Stimulated activated CD4-positive, alpha-beta T cell treated with anti-CD3 and anti-CD28 coated beads, TNF-alpha, amount 100 ng/mL, for 4 hours (primary cell): ENCODE results near the gene EXOC1.

Experiments used
- DNase-seq, 3 experiments: peaks; one replicate each; pipeline ENCODE4 v3.0.0-alpha.2; 2020; ENCODE audit warnings: low read depth in 3 of 3

Gene EXOC1

DNA sequence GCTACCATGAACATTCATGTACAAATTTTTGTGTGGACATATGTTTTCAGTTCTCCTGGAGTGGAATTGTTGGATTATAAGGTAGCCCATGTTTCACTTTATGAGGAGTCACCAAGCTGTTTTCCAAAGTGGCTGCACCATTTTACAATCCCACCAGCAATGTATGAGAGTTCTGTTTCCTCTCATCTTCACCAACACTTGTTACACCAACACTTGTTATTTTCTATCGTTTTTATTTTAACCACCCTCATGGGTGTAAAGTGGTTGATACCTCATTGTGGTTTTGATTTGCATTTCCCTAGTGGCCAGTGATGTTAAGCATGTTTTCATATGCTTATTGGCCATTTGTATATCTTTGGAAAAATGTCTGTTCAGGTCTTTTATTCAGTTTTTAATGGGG is 4.1 kb downstream of the EXOC1 start:
- DNase-seq, result no peak

DNA sequence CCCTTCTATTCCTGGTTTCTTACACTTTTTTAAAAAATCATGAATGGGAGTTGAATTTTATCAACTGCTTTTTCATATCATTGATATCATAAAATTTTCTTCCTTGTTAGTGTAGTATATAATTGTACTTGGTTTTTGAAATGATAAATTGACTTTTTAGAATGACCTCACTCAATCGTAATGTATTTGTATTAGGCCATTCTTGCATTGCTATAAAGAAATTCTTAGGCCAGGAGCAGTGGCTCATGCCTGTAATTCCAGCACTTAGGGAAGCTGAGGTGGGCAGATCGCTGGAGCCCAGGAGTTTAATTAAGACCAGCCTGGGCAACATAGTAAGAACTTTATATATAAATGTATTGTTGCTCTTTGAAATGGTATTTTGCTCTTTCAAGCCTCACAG is 6.3 kb downstream of the EXOC1 start:
- no peak for DNase-seq

DNA sequence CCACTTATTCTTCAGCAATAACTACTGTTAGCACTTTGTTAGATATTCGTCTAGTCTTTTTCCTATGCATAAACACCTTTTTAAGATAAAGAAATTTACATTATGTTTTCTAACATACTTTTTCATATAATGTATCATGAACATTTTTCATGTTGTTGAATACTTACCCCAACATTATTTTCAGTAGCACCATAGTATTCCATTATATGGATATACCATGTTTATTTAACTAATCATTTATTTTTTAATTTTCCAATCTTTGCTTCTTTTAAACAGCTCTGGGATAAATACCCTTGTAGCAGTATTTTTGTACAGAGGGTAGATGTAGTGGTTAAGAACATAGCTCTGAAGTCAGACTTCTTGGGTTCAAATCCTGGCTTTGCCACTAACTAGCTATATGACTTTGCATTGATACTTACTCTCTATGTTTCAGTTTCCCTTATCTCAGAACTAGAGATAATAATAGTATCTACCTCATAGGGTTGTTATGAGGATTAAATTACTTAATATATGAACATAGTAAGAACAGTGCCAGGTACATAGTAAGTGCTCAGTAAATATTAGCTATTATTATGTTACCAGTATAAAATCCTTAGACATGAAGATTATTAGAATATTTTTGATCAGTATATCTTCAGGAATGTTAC is 11.3 kb downstream of the EXOC1 start:
- no peak for DNase-seq

DNA sequence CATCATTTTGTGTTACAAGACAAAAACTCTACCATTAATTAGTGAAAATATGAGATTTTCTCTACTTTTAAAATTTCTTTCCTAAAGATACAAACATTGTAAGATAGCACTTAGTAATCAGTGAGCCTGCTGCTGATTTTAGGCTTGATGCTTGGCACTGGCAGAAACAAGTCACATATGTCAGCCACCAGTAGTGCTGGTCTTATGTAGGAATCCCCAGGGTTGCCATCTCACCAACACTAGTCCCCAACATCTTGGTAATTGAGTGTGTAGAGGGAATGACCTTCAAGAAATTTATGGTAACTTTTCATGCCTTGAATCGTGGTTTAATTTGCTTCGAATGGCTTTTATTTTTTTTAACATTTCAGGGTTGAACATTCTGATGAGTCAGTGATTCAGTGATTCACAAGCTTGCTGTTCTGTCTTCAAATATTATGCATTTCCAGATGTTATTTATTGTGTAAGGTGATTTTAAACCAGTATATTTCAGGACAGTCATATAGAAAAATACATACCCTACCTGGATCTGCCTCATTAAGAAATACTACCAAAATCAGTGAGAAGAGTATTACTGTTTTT is 11.9 kb downstream of the EXOC1 start:
- no peak for DNase-seq

DNA sequence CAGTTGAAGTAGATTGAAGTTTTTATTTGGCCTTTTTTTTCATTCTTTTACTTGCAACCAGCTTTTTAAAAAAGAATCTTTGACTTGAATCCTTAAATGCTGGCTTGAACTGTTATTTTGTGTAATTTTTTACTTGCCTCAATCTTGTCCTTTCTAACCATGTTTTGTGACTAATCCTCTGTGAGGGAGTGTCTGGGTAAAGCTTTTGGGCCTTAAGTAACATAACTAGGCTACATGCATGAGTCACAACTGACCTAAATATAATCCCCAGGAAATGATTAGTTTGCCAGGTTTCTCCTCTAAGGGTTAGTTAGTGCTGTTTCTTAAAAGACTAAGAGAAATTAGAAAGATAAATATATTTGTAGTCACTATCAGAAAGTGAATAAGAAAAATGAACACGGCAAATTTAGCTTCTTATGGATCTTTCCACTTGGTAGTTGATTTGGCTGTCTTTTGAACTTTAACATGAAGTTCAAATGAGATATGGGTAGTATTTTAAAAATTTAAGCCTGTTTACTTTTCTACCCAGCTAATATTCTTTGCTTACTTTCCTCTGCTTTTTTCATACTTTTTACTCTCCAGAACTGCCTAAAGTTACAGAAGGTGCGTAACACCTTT is 13.0 kb downstream of the EXOC1 start:
- DNase-seq, result no peak

DNA sequence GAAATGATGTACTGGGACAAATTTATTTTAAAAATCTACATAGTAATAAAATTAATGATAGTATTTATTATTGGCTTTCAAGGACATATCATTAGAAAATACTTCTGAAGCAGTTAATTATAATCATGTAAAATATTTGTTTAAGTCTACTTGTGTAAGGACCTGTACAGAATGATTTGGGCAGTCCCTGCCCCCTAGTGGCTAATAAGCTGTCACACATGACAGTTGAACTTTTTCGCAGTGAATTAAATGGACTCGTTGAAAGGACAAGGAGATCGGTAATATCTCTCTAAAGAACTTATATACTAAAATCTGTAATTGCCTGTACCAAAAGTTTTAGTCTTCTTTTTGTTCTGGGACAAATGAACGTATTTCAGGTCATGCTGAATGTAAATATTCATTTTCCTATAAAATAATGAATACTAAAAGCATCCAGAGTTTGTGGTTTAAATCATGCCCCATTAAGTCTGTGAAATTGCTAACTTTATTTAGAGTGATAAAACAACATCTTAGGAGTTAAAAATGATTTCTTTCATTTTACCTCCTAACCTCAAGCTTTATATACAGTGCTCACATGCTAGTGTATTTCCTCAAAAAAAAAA is 13.6 kb downstream of the EXOC1 start:
- DNase-seq, result no peak

DNA sequence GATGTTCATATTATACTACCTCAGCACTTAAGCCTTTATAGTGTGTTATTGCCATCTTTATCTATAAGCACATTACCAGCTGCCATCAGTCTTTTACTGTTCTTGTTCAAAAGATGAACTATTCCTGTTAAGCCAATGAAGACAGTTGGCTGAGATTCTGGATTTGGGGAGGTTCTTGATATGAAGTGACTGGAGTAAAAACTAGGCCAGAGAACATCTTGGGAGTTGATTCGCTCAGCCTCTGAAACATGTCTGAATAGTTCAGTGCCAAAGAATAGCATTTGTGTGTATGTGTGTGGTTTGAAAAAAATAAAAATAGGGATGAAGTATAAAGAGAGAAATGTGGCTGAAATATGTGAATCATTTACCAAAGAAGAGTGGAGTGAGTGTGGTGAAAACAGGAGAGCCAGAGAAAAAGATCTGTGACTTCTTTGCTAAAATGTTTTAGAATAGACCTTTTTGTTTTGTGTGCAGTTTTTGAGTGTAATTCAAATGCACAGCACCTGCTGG is 15.2 kb downstream of the EXOC1 start:
- no peak for DNase-seq

DNA sequence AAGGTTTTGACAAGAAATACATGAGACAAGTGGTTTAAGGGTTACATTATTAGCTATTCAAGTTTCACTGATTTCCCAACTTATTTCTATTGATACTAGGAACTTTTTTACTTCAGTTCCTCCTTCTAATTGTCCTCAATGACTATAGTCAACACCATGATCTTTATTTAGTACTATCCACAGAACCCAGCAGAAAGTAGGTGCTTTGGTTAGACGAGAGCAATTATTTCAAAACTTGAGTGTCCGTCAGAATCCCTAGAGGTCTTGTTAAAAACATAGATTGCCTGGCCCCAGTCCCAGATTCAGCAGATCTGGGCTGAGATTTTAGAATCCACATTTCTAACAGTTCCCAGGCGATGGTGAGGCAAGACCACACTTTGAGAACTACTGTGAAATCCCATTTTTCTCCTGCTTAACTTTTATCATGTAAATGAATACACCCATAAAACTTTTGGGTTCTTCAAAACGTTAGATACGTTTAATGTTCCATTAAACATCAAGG is 17.9 kb downstream of the EXOC1 start:
- DNase-seq, result no peak

DNA sequence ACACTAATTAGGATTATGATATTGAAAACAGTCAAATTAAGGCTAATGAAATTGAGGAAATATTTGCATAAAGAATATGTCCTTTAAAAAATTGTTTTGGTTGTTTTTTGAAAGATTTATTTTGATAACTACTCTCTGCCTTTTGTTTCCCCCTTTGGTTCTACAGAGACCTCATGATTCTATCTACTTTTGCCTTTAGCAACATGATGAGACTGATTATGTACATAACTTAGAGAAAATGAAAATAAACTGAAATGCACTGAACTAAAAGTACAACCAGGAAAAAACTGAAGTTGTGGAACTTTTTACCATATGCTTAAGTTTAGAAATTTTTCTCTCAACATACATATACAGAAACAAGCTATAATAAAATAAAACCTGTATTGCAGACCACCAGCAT is 21.4 kb downstream of the EXOC1 start:
- no peak for DNase-seq

DNA sequence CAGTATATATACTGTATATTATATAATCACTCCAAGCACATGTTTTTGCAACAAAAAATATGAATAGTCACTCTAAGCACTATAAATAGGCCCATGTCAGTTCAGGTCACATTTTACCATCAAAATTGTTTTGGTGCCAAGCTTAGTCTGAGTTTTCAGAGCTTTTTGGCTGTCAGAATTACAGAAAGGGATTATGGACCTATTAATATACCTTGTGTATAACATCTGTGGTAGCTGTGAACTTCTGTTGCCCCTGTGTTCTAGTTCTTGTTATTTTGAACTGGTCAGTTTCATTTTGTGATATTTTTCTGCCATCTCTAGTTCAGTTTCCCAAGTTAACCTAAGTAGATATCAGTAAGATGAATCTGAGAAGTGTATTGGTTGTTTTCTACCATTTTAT is 22.9 kb downstream of the EXOC1 start:
- no peak for DNase-seq

DNA sequence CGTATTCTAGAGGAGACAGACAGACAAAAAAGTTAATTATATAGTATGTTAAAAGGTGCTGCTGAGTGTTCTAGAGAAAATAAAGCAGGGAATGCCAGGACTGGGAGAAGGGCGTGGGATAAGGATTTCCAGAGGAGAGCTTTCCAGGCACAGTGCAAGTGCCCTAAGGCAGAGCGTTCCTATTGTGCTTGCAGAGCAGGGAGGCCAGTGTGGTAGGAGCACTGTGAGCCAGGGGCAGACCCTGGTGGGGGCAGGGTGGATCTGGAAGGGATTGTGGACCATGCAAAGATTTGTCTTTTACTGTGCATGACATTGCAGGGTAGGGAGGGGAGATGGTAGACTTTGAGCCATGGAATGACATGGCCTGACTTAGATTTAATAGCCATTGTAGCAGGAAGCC is 25.8 kb downstream of the EXOC1 start:
- no peak for DNase-seq

DNA sequence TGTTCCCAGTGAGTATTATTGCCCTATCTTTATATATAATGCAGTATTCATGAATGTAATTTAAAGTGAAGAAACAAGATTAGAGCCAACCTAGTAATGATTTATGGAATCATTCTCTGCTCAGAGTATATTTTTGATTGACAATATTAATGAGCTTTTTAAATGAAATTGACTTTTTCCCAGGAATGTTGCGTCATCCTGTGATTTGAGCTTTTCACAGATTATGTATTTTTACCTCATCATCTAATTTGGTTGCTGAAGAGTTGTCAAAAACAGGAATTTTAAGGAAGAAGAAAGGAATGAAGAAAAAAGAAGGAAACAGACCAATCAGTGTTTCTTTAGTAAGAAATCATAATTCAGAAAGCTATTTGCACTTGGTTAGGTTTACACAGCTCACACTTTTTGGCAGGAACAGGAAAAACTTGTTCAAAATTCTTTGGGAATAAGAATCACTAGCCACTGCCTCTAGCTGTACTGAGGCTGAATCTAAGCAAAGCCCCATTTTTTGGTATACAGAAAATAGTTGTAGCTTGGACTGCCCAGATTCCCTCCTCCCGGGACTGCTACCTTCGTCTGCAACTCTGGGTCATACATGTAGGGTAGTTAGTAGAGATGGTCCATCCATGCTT is 27.3 kb downstream of the EXOC1 start:
- no peak for DNase-seq

DNA sequence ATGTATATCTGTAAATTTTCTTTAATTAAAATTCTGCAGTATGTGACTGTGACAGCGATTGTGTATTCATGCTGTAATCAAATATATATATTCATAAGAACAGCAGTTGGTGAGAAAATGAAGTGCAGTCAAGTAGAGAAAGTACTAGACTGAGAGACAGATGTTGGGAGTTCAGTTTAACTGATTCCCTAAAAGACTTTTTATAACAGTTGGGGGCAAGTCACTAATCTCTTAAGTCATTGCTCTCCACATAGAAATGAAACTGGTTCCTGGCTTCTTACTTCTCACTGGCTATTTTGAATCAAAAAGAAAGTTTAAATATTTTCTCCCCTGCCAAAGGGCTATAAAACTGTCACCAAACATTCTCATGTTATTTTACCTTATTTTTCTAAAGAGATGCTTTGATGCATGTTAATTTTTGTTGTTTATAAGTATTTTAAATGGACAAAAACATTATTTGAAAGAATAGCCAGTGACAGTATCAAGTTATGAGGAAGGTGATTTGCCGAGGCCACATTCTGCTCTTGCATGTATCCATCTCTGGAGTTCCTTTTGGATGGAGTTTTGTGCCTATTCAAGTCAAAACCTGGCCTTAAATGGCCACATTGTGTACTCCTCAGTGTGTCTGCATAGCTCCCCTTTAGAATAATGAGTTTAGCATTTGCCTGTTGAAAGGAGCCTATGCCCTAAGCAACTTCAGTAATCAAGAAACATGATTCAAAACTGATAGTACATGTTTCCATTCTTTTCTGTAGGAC is 30.8 kb downstream of the EXOC1 start:
- no peak for DNase-seq

DNA sequence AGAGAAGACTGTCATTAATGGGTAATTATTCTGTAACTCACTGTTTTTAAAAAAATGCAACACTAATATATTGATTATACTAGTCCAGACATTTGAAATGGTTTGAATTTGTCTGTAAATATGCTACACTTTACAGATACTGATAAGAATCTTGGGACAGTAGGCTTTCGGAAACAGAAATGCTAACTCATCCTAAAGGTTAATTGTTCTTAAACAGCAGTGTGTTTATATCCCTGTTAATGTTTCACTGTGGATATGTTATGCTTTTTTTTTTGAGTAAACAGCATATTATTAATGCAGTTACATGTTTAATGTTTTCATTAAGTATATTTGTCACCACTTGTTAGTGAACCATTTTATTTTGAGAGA is 31.4 kb downstream of the EXOC1 start:
- DNase-seq, result no peak

DNA sequence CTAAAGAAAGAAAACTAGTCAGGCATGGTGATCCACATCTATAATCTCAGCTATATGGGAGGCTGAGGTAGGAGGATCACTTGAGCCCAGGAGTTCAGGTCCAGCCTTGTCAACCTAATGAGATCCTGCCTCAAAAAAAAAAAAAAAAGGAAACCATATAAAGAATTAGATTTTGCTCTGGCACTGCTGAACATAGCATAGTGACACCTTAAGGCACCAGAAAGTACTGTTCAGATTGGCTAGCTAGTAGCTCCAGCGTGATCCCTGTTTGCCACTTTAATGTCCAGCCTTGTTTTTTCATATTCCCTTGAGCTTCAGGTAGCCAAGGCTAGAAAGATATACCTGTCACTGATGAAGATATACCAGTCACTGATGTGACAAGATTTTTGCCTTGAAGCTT is 34.1 kb downstream of the EXOC1 start:
- no peak for DNase-seq

DNA sequence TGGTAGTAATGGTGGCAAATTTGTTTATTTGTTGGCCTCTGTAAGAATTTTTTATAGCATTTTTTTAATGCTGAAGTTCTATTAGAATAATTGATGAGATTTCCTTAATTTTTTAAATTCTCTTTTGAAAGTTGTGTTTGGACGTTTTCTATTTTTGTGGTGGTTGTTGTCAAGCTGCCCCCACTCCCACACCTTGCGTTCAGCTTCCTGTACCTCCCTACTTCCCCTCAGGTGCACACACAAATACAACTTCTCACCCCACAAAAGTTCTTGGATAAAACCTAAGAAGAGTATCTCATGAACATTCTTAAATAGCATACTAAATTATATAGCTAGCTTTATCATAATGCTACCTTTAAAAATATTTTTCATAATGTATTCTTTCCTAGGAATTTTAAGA is 38.7 kb downstream of the EXOC1 start:
- DNase-seq, result no peak

DNA sequence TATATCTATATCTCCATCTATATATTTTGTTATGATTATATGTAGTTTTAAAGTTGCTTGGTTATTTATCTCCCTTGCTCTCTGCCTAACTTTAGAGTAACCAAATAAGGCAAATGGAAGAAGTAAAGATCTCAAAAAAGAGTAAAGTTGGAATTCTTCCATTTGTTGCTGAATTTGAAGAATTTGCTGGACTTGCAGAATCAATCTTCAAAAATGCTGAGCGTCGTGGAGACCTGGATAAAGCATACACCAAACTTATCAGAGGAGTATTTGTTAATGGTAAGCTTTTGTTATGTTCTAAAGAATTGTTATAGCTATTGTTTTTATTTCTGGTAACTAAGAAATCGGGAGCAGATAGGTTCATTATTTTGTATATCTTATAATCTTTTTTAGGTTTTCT is 43.2 kb downstream of the EXOC1 start:
- DNase-seq, result no peak

DNA sequence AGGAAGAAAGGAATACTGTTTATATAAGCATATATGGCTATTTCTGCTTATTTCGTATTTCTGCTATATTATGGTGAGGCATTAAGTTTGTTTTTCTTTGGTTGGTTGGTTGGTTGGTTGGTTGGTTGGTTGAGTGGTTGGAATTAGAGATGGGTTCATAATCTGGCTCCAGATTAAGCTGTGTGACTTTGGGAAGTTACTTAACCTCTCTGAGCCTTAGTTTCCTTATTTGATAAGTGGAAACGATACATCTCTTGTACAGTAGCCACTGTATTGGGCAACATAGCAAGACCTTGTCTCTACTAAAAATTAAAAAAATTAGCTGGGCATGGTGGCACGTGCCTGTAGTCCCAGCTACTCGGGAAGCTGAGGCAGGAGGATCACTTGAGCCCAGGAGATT is 49.2 kb downstream of the EXOC1 start:
- no peak for DNase-seq

DNA sequence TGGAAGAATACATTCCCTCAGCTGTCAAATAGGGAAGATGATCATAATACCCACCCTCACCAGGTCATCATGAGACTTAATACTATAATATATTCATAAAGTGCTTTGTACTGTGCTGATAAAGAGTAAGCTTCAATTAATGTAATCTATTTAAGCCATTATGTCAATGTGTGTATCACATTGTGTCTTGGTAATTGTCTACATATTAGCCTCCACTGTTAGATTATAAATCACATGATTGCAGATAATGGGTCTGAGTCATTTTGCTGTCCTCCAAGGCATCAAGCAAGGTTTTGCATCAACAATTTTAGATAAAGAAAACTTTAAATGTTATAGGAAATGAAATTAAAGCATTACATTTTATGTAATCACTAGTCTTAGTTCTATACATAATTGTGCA is 50.1 kb downstream of the EXOC1 start:
- no peak for DNase-seq

DNA sequence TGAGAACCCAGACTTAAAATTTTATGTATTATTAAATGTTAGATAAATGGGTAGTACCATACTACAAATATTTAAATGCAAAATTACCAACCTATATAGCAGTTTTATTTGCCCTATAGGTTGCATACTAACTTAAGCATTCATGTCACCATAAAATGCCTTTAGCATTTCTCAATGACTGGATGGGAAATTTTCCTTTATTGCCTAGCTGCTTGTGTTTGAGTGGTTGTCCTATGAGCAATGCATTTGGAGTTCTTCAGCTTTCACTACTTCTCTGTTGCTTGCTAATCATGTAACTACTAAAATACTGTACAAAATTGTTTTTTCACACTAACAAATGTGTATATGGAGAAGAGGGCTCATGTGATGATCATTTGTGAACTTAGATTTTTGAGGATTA is 51.1 kb downstream of the EXOC1 start:
- no peak for DNase-seq

DNA sequence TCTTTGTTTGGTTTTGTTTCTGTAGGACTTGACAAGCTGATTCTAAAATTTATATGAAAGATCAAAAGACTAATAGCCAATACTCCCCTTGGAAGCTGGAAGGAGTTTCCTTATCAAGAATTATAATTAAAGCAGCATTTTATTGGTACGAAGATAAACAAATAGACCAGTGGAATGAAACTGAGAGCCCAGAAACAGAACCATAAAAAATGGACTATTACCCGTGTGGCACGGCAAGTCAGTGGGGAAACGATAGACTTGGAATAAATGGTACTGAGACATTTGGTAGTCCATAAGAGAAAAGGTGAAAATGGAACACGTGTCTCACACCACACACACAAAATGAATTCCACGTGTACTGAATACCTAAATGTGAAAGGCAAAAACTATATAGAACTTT is 52.9 kb downstream of the EXOC1 start:
- DNase-seq, result no peak

DNA sequence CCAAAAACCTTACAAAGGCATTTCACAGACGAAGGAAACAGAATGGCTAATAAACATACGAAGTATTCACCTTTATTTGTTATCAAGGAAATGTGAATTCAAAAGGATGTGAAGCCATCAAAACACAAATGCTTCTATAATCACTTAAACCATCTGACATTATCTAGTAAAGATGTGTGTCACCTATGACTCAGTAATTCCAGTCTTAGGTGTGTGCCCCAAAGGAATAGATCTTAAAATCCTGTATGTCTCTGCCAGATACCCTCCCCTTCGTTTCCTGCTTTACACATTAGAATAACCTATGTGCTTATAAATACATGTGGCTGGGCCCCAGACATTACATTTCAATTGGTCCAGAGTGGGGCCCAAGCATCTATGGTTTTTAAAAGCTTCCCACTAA is 53.5 kb downstream of the EXOC1 start:
- DNase-seq, result no peak
